DND-41 (cell line): ENCODE data around the gene DNAH8.

Source experiments
- ATAC-seq: fragments of 200-7000 bp; cut with Tn5 transposase; 3 replicates; pipeline ENCODE4 v1.9.1; 2021; ENCODE audit warnings: low read depth; ENCODE audit not compliant: insufficient read depth
- DNase-seq: peaks from one replicate; pipeline ENCODE4 v3.0.0-alpha.2; 2020
- H2AFZ ChIP-seq: 2 replicates; pipeline ENCODE4 v1.6.0; 2012; ENCODE audit warnings: low read depth, low read length
- H3K27ac ChIP-seq: 2 replicates; pipeline ENCODE4 v1.5.1; 2012; ENCODE audit warnings: low read length, inconsistent platforms
- H3K27me3 ChIP-seq: fragments of 200-600 bp; sonication (generic); 2 replicates; pipeline ENCODE4 v1.6.0; 2012; ENCODE audit warnings: low read length, mild to moderate bottlenecking, inconsistent platforms; ENCODE audit not compliant: insufficient read depth, poor library complexity
- H3K36me3 ChIP-seq: 2 replicates; pipeline ENCODE4 v1.5.1; 2012; ENCODE audit warnings: low read length, inconsistent platforms; ENCODE audit not compliant: insufficient read depth
- H3K4me1 ChIP-seq: 2 replicates; pipeline ENCODE4 v1.5.1; 2012; ENCODE audit warnings: mild to moderate bottlenecking, low read length; ENCODE audit not compliant: insufficient read depth
- H3K4me2 ChIP-seq: 2 replicates; pipeline ENCODE4 v1.6.0; 2012; ENCODE audit warnings: mild to moderate bottlenecking, moderate library complexity, low read length, inconsistent platforms; ENCODE audit not compliant: insufficient read depth
- H3K4me3 ChIP-seq, 2 experiments: fragments of 200-600 bp in 1 of 2; shearing (Covaris generic) in 1 of 2; 2 replicates each; pipeline ENCODE4 v1.5.1; 2012 to 2016; ENCODE audit warnings: inconsistent platforms in 2 of 2, low read length in 2 of 2, mild to moderate bottlenecking in 2 of 2, low read depth in 1 of 2, moderate library complexity in 1 of 2
- H3K79me2 ChIP-seq: 2 replicates; pipeline ENCODE4 v1.6.0; 2012; ENCODE audit warnings: low read length, inconsistent platforms; ENCODE audit not compliant: insufficient read depth
- H3K9ac ChIP-seq: 2 replicates; pipeline ENCODE4 v1.6.0; 2012; ENCODE audit warnings: low read depth, mild to moderate bottlenecking, inconsistent platforms, low read length, moderate library complexity
- H3K9me3 ChIP-seq: 2 replicates; pipeline ENCODE4 v1.5.1; 2012; ENCODE audit warnings: low read length, moderate library complexity, mild to moderate bottlenecking, inconsistent platforms; ENCODE audit not compliant: insufficient read depth, severe bottlenecking
- H4K20me1 ChIP-seq: 2 replicates; pipeline ENCODE4 v1.6.0; 2012; ENCODE audit warnings: low read length; ENCODE audit not compliant: insufficient read depth
- EZH2 ChIP-seq: IDR thresholded peaks from 3 replicates; pipeline ENCODE4 v1.6.1; 2012; ENCODE audit warnings: borderline replicate concordance, low read depth, mild to moderate bottlenecking, moderate library complexity, low read length, inconsistent platforms; ENCODE audit not compliant: severe bottlenecking
- TF ChIP-seq, protein P1 (sequence below): IDR thresholded peaks from 2 replicates; pipeline ENCODE4 v1.5.1; 2012; ENCODE audit warnings: borderline replicate concordance, low read length, moderate library complexity, mild to moderate bottlenecking; ENCODE audit not compliant: poor library complexity, severe bottlenecking; ENCODE audit errors: extremely low read depth

The DNAH8 gene

DNA sequence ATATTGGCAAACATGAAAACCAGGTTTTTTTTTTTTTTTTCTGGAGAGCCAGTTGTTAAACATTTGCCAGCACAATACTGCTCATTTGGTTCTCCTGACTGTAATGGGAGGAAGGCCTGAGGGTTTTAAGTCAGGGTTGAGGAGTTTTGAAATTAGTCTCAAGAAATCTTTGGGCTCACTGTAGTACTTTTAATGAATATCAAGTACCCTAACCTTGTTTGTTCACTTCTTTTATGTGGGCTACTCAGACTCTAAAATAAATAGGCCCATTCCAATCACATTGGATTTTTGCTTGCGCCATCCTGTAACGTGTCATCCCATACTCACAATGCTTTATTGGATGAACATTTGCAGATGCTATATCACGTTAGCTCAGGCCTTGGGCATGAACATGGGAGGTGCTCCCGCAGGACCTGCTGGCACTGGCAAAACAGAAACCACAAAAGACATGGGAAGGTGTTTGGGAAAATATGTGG, 146.9 kb downstream of the DNAH8 start:
- H3K4me1 ChIP-seq: no peaks in the 10 kb centered on the region
- DNase-seq: no peak
- no peaks in the 10 kb centered on the region for H4K20me1 ChIP-seq
- H3K9ac ChIP-seq: no peak overlapping the region
- no peaks in the 10 kb centered on the region for H3K79me2 ChIP-seq
- H3K9me3 ChIP-seq: no peaks in the 10 kb centered on the region
- H3K4me3 ChIP-seq: no peak overlapping the region
- no peak for ATAC-seq
- no peak overlapping the region for H2AFZ ChIP-seq
- no peak for TF ChIP-seq EZH2
- TF ChIP-seq, protein P1, sequence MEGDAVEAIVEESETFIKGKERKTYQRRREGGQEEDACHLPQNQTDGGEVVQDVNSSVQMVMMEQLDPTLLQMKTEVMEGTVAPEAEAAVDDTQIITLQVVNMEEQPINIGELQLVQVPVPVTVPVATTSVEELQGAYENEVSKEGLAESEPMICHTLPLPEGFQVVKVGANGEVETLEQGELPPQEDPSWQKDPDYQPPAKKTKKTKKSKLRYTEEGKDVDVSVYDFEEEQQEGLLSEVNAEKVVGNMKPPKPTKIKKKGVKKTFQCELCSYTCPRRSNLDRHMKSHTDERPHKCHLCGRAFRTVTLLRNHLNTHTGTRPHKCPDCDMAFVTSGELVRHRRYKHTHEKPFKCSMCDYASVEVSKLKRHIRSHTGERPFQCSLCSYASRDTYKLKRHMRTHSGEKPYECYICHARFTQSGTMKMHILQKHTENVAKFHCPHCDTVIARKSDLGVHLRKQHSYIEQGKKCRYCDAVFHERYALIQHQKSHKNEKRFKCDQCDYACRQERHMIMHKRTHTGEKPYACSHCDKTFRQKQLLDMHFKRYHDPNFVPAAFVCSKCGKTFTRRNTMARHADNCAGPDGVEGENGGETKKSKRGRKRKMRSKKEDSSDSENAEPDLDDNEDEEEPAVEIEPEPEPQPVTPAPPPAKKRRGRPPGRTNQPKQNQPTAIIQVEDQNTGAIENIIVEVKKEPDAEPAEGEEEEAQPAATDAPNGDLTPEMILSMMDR: no peak
- no peaks in the 10 kb centered on the region for H3K36me3 ChIP-seq
- H3K27ac ChIP-seq: no peak overlapping the region
- H3K4me2 ChIP-seq: no peak overlapping the region
- H3K27me3 ChIP-seq: peaks cover 15% of the 10 kb centered on the region

DNA sequence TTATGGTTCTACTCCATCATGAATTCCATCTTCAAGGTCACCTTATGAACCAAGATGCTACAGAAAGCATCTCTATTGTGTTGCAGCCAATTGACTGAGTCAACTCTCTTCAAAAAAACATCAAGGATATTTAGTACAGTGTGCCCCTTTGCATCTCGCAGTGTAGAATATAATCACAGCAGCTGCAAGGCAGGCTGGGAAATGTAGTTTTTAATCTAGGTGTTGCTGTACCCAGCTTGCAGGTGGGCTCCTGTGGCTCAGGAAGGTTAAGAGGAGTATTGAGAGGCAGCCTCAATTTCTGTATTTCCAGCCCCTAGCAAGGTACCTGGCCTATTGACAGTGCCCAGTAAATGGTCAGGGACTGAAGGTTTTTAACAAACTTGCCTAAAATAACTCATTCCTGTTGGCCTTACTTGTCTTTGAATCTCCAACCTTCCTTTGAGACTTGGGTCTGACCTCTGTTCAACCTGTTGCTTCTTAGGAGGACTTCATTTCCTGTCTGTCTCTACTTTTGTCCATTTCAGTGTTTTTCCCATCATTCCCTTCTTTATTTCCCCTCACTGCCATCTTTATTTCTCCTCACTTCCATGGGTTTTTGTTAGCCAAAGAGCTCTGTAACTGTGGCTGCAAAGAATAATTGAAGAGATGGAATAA, 150.5 kb downstream of the DNAH8 start:
- Histone ChIP-seq H3K27me3 (peaks cover 5% of the 10 kb centered on the region), H3K9me3 (no peaks in the 10 kb centered on the region), H2AFZ (no peak overlapping the region), H3K79me2 (no peaks in the 10 kb centered on the region), H3K27ac (no peak overlapping the region), H3K4me1 (no peaks in the 10 kb centered on the region), H3K36me3 (no peaks in the 10 kb centered on the region), H3K9ac (no peak overlapping the region), H3K4me2 (no peak overlapping the region), H4K20me1 (no peaks in the 10 kb centered on the region), H3K4me3 (no peak overlapping the region)
- TF ChIP-seq, protein P1: no peak
- no peak for TF ChIP-seq EZH2
- no peak for DNase-seq
- ATAC-seq: no peak

DNA sequence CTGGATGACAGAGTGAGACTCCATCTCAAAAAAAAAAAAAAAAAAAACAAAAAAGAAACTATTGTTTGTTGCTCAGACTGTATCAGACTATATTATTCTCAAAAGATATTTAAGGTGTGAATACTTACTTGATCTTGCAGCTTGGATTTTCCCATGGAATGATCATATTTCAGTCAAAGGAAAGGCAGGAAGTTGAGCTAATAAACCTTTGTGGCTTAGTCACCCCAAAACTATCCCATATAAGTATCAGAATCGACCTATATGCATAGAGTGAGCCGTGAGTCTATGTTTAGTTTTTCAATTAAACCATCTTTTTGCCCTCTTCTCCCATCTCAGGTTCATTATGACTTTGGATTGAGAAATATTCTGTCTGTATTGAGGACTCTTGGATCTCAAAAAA, 152.6 kb downstream of the DNAH8 start:
- H3K9me3 ChIP-seq: no peaks in the 10 kb centered on the region
- H3K27me3 ChIP-seq: peaks cover 5% of the 10 kb centered on the region
- H3K4me2 ChIP-seq: no peak overlapping the region
- no peak overlapping the region for H3K9ac ChIP-seq
- no peak overlapping the region for H2AFZ ChIP-seq
- H3K27ac ChIP-seq: no peak overlapping the region
- no peaks in the 10 kb centered on the region for H4K20me1 ChIP-seq
- DNase-seq: no peak
- no peaks in the 10 kb centered on the region; the same call in 1 of the 2 replicates for H3K4me1 ChIP-seq
- no peak for TF ChIP-seq EZH2
- TF ChIP-seq, protein P1: no peak
- no peaks in the 10 kb centered on the region for H3K79me2 ChIP-seq
- no peak for ATAC-seq
- H3K36me3 ChIP-seq: no peaks in the 10 kb centered on the region
- H3K4me3 ChIP-seq: no peak overlapping the region
